Neural progenitor cell (in vitro differentiated cells): Measurements from ENCODE around the gene CAPSL.

Experiments used
- CTCF ChIP-seq: fragments of 200-600 bp; sonication (generic); IDR thresholded peaks from 2 replicates; pipeline ENCODE4 v1.5.1; 2017; ENCODE audit warnings: antibody characterized with exemption, mild to moderate bottlenecking
- EZH2phosphoT487 ChIP-seq: fragments of 200-600 bp; sonication (generic); IDR thresholded peaks from 2 replicates; pipeline ENCODE4 v1.6.1; 2017; ENCODE audit warnings: antibody characterized with exemption

- no peak for TF ChIP-seq CTCF
- no peak for TF ChIP-seq EZH2phosphoT487
Measured at GRCh38 chr5:35855187-35855586, 83.2 kb downstream of the CAPSL start.
